Measurements from ENCODE around the gene SEC22A.

DNA sequence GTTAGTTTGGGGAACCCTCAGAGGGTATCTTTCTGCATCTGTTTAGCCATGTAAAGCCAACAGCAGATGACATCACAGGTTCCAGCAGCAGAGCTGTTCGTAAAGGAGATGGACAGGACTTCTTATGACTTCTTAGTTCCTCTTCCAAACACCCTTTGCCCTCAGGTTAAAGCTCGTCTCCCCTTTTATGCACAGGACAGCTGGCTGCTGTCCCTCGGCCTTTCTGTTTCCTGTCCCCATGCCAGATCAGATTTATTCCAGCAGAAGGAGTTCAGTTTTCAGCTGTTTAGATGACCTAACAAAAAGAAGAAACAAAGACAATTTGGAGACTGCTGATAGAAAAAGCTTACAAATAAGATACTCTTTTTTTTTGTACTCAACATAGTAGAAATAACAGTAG lies 45.1 kb downstream of the SEC22A start:
- TF ChIP-seq, protein P1, sequence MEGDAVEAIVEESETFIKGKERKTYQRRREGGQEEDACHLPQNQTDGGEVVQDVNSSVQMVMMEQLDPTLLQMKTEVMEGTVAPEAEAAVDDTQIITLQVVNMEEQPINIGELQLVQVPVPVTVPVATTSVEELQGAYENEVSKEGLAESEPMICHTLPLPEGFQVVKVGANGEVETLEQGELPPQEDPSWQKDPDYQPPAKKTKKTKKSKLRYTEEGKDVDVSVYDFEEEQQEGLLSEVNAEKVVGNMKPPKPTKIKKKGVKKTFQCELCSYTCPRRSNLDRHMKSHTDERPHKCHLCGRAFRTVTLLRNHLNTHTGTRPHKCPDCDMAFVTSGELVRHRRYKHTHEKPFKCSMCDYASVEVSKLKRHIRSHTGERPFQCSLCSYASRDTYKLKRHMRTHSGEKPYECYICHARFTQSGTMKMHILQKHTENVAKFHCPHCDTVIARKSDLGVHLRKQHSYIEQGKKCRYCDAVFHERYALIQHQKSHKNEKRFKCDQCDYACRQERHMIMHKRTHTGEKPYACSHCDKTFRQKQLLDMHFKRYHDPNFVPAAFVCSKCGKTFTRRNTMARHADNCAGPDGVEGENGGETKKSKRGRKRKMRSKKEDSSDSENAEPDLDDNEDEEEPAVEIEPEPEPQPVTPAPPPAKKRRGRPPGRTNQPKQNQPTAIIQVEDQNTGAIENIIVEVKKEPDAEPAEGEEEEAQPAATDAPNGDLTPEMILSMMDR (IDR thresholded peaks at IDR 0.05; ENCODE audit: insufficient read depth, low read length), result no peak
- TF ChIP-seq POLR2AphosphoS5 (IDR thresholded peaks at IDR 0.05; ENCODE audit: low read depth) (no peak), GABPA (IDR thresholded peaks at IDR 0.05; ENCODE audit: low read depth) (no peak)
- TF ChIP-seq, protein P2, sequence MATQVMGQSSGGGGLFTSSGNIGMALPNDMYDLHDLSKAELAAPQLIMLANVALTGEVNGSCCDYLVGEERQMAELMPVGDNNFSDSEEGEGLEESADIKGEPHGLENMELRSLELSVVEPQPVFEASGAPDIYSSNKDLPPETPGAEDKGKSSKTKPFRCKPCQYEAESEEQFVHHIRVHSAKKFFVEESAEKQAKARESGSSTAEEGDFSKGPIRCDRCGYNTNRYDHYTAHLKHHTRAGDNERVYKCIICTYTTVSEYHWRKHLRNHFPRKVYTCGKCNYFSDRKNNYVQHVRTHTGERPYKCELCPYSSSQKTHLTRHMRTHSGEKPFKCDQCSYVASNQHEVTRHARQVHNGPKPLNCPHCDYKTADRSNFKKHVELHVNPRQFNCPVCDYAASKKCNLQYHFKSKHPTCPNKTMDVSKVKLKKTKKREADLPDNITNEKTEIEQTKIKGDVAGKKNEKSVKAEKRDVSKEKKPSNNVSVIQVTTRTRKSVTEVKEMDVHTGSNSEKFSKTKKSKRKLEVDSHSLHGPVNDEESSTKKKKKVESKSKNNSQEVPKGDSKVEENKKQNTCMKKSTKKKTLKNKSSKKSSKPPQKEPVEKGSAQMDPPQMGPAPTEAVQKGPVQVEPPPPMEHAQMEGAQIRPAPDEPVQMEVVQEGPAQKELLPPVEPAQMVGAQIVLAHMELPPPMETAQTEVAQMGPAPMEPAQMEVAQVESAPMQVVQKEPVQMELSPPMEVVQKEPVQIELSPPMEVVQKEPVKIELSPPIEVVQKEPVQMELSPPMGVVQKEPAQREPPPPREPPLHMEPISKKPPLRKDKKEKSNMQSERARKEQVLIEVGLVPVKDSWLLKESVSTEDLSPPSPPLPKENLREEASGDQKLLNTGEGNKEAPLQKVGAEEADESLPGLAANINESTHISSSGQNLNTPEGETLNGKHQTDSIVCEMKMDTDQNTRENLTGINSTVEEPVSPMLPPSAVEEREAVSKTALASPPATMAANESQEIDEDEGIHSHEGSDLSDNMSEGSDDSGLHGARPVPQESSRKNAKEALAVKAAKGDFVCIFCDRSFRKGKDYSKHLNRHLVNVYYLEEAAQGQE (IDR thresholded peaks at IDR 0.05; ENCODE audit: insufficient replicate concordance, low read depth), result no peak
